CD4-positive, alpha-beta T cell (primary cell): ENCODE measurements around the gene ZBED2. TPM values are rescaled to one million over a fixed set of nuclear protein-coding genes. Genes with fewer than 3 reads are reported as not detected.

Source experiments
- ATAC-seq: fragments of 200-7000 bp; cut with Tn5 transposase; one replicate; pipeline ENCODE4 v1.10.0; 2022; ENCODE audit warnings: mild to moderate bottlenecking; ENCODE audit not compliant: poor library complexity
- CTCF ChIA-PET: fragments of 350-600 bp; sonication (Branson Sonifier 250); formaldehyde crosslinking; loops from one replicate; lab custom pipeline; 2021; ENCODE audit warnings: antibody characterized with exemption, inconsistent platforms; lab: Charles Lee
- POLR2A ChIA-PET: fragments of 350-600 bp; sonication (Branson Sonifier 250); formaldehyde crosslinking; loops from one replicate; lab custom pipeline; 2021; ENCODE audit warnings: antibody characterized with exemption, inconsistent platforms; lab: Charles Lee
- DNase-seq, 14 experiments: peaks; one replicate each; pipeline ENCODE4 v3.0.0-alpha.2; 2013 to 2020; ENCODE audit warnings: mixed read lengths in 2 of 14
- H3K27ac ChIP-seq, 2 donors: one replicate each; pipeline versions ENCODE4 v1.5.1 to v1.7.0; 2013; ENCODE audit warnings: low read length in 2 of 2, low read depth in 1 of 2, mild to moderate bottlenecking in 1 of 2
- H3K27me3 ChIP-seq, 2 experiments: 1 replicate in 1 of 2; 2 replicates in 1 of 2; pipeline versions ENCODE4 v1.6.1 to v1.7.0; 2013; ENCODE audit warnings: low read length in 2 of 2, control low read depth in 1 of 2, mild to moderate bottlenecking in 1 of 2, moderate library complexity in 1 of 2; ENCODE audit not compliant: insufficient read depth in 2 of 2, control insufficient read depth in 1 of 2
- H3K36me3 ChIP-seq: one replicate; pipeline ENCODE4 v1.6.1; 2013; ENCODE audit warnings: low read length, control low read depth; ENCODE audit not compliant: insufficient read depth
- H3K4me1 ChIP-seq: one replicate; pipeline ENCODE4 v1.6.1; 2013; ENCODE audit warnings: low read length, control low read depth; ENCODE audit not compliant: insufficient read depth
- H3K4me3 ChIP-seq: one replicate; pipeline ENCODE4 v1.5.1; 2013; ENCODE audit warnings: mild to moderate bottlenecking, low read length, moderate library complexity
- H3K9me3 ChIP-seq, 2 experiments: 1 replicate in 1 of 2; 2 replicates in 1 of 2; pipeline versions ENCODE4 v1.6.1 to v1.7.0; 2013; ENCODE audit warnings: low read length in 2 of 2, mild to moderate bottlenecking in 2 of 2, control low read depth in 1 of 2, moderate library complexity in 1 of 2; ENCODE audit not compliant: control insufficient read depth in 1 of 2, insufficient read depth in 1 of 2
- H3K27ac Mint-ChIP-seq: one replicate; pipeline ENCODE4 v1.8.0; 2020; ENCODE audit warnings: mixed read lengths
- H3K27me3 Mint-ChIP-seq: one replicate; pipeline ENCODE4 v1.8.0; 2021; ENCODE audit warnings: mixed read lengths
- H3K36me3 Mint-ChIP-seq: one replicate; pipeline ENCODE4 v1.8.0; 2021; ENCODE audit warnings: low read depth, mixed read lengths
- H3K4me1 Mint-ChIP-seq: one replicate; pipeline ENCODE4 v1.8.0; 2021; ENCODE audit warnings: low read depth, mixed read lengths
- H3K4me3 Mint-ChIP-seq: one replicate; pipeline ENCODE4 v1.8.0; 2020; ENCODE audit warnings: mild to moderate bottlenecking, mixed read lengths
- H3K9me3 Mint-ChIP-seq: one replicate; pipeline ENCODE4 v1.8.0; 2020; ENCODE audit warnings: mixed read lengths
- intact Hi-C, 2 experiments: fragments of 100-400 bp; cut with DNase I in 1 of 2; cut with micrococcal nuclease in 1 of 2; formaldehyde crosslinking; loops; one replicate each; pipeline versions ENCODE4 v1.15.1 to v1.9.0; 2023 to 2025; cut with DNase I, micrococcal nuclease
- total RNA-seq, 174 experiments: library from RNA in 2 of 174; stranded (reverse) in 2 of 174; gene quantifications; one replicate each; pipeline ENCODE4 v1.2.3 and lab custom pipeline; 2021 to 2026
- TF ChIP-seq, protein P1 (sequence below): fragments of 200-600 bp; IDR thresholded peaks from one replicate; pipeline ENCODE4 v1.8.0; 2022; ENCODE audit warnings: antibody characterized with exemption, mild to moderate bottlenecking

Gene ZBED2
- total RNA-seq, 2 experiments from 2014 or later = 0.11 TPM; not detected in 1

DNA sequence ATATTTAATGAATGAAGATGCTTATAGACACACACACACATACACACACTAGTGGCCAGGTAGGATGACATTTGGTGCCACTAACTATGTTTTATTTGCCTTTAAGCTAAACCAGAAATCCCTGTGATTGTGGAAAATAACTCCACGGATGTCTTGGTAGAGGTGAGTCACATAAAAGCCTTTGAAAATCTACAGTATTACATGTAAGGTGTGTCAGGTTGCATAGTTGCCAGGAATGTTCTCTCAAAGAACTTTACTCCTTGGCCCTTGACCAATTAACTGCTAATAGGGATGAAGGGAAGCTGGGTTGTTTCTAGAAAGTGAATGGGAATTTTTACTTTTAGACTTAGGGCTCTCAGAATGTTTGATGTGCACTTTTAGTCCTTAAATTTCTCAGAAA is 9.9 kb downstream of the ZBED2 start:
- Histone ChIP-seq H3K9me3 (no peaks in the 10 kb centered on the region), H3K4me1 (no peaks in the 10 kb centered on the region), H3K36me3 (peaks cover 81% of the 10 kb centered on the region), H3K27ac (no peak overlapping the region), H3K27me3 (no peaks in the 10 kb centered on the region), H3K4me3 (no peak overlapping the region)
- ChIA-PET CTCF (interaction anchor here (0.8 to 1.5 kb wide), 3 partner anchors 14 to 31 kb away, joined by 3 to 5 read pairs (median 3); no protein-coding TSS in a partner anchor), POLR2A (no interaction called here)
- peaks cover 55% of the 10 kb centered on the region for H3K4me1 Mint-ChIP-seq
- no peaks in the 10 kb centered on the region for H3K9me3 Mint-ChIP-seq
- DNase-seq (no peak), ATAC-seq (no peak)
- intact Hi-C loops = no loop called here
- TF ChIP-seq, protein P1, sequence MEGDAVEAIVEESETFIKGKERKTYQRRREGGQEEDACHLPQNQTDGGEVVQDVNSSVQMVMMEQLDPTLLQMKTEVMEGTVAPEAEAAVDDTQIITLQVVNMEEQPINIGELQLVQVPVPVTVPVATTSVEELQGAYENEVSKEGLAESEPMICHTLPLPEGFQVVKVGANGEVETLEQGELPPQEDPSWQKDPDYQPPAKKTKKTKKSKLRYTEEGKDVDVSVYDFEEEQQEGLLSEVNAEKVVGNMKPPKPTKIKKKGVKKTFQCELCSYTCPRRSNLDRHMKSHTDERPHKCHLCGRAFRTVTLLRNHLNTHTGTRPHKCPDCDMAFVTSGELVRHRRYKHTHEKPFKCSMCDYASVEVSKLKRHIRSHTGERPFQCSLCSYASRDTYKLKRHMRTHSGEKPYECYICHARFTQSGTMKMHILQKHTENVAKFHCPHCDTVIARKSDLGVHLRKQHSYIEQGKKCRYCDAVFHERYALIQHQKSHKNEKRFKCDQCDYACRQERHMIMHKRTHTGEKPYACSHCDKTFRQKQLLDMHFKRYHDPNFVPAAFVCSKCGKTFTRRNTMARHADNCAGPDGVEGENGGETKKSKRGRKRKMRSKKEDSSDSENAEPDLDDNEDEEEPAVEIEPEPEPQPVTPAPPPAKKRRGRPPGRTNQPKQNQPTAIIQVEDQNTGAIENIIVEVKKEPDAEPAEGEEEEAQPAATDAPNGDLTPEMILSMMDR = no peak
- peaks cover 97% of the 10 kb centered on the region for H3K36me3 Mint-ChIP-seq
- H3K27ac Mint-ChIP-seq = no peak overlapping the region
- no peaks in the 10 kb centered on the region for H3K27me3 Mint-ChIP-seq
- no peak overlapping the region for H3K4me3 Mint-ChIP-seq

DNA sequence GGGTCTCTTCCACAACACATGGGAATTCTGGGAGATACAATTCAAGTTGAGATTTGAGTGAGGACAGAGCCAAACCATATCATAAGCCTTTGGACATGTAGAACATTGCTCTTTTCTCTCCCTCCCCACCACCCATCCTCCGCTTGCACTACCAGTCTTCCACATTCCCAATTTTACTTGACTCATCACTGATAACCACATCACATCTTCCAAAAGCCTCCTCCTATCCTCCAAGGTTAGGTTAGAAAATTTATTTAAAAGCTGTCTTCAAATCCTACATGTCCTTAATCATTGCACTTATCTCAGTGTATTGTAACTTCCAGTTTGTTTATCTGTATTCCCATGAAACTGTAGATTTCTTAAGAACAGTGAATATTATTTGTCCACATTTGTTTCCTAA is 10.4 kb downstream of the ZBED2 start:
- intact Hi-C loops = no loop called here
- ChIA-PET POLR2A (no interaction called here), CTCF (interaction anchor here (0.9 kb wide), 1 partner anchor 32 kb away, joined by 3 read pairs; no protein-coding TSS in a partner anchor)
- TF ChIP-seq, protein P1 = no peak
- Mint-ChIP-seq H3K27ac (peak overlapping the region; percentile 31), H3K4me3 (no peak overlapping the region), H3K36me3 (peaks cover 97% of the 10 kb centered on the region), H3K27me3 (no peaks in the 10 kb centered on the region), H3K4me1 (peaks cover 59% of the 10 kb centered on the region), H3K9me3 (no peaks in the 10 kb centered on the region)
- H3K27ac ChIP-seq = no peak overlapping the region
- no peaks in the 10 kb centered on the region for H3K27me3 ChIP-seq
- DNase-seq (no peak), ATAC-seq (no peak)
- H3K4me1 ChIP-seq = no peaks in the 10 kb centered on the region
- H3K9me3 ChIP-seq = no peaks in the 10 kb centered on the region
- peaks cover 82% of the 10 kb centered on the region for H3K36me3 ChIP-seq
- H3K4me3 ChIP-seq = no peak overlapping the region

DNA sequence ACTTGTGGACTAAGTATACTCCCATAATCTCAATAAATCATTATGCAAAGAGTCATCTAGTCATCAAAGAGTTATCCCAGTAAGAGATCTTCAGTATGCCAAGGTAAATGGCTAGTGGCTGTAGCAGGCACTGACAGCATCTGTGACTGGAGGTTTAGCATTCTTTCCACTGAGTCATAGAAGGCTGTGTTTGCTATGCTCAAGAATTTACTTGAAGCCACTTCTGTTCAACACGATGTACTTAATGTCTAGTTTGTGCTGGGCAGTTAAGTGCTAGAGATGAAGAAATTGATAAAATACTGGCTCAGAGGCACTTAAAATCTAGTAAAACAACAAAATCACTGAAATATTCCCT is 13.0 kb downstream of the ZBED2 start:
- no peaks in the 10 kb centered on the region for H3K9me3 Mint-ChIP-seq
- TF ChIP-seq, protein P1 = no peak
- intact Hi-C loops = no loop called here
- Histone ChIP-seq H3K4me3 (no peak overlapping the region), H3K36me3 (peaks cover 95% of the 10 kb centered on the region), H3K9me3 (no peaks in the 10 kb centered on the region), H3K4me1 (no peaks in the 10 kb centered on the region), H3K27me3 (no peaks in the 10 kb centered on the region), H3K27ac (no peak overlapping the region)
- ATAC-seq (no peak), DNase-seq (no peak)
- ChIA-PET POLR2A (no interaction called here), CTCF (interaction anchor here (0.9 kb wide), 1 partner anchor 34 kb away, joined by 3 read pairs; no protein-coding TSS in a partner anchor)
- no peaks in the 10 kb centered on the region for H3K27me3 Mint-ChIP-seq
- no peak overlapping the region for H3K4me3 Mint-ChIP-seq
- H3K27ac Mint-ChIP-seq = peak overlapping the region; percentile 64
- peaks cover 100% of the 10 kb centered on the region for H3K36me3 Mint-ChIP-seq
- H3K4me1 Mint-ChIP-seq = peaks cover 63% of the 10 kb centered on the region
